Effector CD4-positive, alpha-beta T cell (primary cell): ENCODE data around the gene GLDN.

Experiments
- DNase-seq: peaks from one replicate; pipeline ENCODE4 v3.0.0-alpha.2; 2020

Gene GLDN

DNA sequence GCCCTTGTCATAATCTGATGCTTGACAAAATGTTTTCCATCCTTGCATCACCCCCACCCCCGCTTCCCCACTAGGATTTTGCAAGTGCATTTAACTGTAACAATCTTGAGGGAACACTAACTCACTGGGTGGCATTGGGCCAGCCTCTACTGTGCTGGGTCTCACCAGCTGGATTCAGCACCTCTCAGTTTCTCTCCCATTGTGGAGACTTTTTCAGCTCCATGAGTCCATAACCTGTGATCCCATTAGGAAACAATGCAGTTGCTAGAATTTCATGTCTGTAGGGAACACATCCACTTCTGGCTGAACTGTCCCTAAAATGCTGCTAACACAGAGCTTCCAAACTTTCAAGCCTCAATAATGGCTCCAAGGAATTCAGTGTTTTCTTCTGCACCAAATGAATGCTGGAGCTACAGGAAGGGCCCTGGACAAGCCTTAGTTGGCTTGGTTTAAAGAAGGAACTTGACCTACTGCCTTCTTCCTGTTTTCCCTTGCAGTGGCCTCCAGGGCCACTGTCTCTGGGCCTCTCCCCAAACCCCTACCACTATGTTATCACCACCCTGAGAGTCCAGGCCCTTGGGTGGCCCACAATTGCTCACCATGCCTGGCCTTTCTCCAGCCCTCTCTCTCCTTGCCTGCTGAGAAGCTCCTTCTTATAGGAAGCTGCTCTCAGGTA lies 18.7 kb upstream of the GLDN start:
- DNase-seq = no peak

GRCh38 chr15:51323749-51324148 lies 17.7 kb upstream of the GLDN start:
- DNase-seq = no peak

- DNase-seq = no peak
Observed at GRCh38 chr15:51325167-51325566, 16.3 kb upstream of the GLDN start.

GRCh38 chr15:51327081-51327480 lies 14.4 kb upstream of the GLDN start:
- DNase-seq = no peak

DNA sequence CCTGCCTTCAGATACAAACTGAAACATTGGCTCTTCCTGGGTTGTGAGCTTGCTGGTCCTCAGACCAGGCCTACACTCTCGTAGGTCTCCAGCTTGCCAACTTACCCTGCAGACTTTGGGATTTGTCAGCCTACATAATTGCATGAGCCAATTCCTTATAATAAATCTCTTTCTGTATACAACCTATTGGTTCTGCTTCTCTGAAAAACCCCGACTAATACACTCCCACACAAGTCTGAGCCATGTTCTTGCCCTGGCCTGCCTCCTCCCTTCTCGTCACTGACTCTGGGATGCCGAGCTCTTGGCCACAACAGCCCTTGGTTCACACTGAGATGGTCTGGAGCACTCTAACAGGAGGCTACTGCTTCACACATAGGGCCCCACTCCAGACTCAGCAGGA lies 12.5 kb upstream of the GLDN start:
- DNase-seq = no peak

DNA sequence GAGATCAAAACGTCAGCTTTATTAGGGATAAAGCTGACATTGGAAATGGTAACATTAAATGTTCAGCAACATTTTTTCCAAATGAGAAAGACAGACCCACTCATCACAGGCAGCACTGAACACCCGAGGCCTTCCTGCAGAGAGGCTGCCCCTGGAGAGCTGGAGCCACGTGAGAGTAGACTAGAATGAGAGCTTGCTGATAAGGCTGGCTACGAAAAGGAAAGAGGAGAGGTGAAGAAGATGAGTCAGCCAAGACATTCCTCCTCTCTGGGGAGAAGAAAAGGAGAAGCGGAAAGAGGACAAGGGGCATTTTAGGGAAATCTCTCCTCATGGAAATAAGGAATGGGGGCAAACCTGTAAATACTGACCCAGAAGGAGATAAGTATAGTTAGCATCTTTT lies 10.3 kb upstream of the GLDN start:
- no peak for DNase-seq

DNA sequence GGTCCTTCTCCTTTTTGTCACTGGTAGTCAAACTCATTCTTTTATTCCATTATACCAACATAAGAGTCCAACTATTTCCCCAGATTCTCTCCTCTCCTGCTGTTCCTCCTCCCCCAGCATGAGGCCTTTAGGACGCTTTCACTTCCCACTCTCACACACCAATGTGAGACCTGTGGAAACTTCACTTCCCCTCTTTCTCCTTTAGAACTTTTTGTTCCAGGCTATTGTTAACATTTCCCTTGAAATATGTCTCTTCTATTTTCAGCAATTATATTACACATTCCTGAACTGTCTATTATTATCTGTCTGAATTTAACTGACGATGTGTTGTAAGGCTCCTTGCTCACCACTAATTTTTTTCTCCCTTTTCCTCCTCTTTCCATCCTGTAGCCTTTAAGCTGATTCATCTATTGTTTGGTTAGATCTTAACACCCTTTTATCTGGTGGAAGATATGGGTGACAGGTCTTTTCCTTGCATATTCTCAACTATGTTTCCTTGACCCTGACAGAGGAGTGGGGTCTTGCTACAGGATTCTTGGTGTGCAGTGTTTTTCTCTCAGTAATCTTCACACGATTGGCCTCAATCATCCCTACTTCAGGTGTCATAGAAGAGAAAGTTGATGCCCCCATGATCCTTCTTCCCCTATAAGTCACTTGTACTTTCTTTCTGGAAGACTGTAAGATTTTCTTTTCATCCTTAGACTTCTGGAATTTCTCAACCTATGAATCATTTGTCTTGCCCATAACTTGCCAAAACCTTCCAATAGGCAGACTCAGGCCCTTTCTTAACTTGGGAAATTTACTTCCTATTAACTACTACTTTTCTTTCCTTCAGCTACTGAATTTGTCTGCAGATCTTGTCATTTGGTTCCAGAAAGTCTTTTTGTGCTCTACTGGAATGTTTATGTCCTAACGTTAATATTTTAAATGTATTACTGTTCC lies 9.0 kb upstream of the GLDN start:
- DNase-seq = no peak

DNA sequence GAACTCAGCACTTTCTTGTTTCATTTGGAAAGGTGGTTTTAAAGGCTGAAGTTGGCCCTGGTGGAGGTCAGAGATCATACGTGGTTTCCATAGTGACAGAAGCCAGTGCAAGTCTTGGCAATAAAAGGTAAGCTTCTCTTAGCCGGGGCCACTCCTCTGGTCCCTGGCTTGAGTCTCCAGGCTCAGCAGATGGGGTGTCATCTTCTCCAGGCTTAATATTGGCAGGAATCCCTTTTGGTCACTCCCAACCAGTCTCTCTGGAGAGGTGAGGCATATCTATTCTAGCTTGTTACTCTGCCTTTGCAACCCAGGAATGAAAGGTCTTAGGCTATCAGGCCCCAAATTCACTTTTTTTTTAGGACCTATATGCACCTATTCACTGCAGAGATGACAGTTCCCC lies 7.9 kb upstream of the GLDN start:
- DNase-seq = no peak

- no peak for DNase-seq
Observed at GRCh38 chr15:51334011-51334451, 7.4 kb upstream of the GLDN start.

DNA sequence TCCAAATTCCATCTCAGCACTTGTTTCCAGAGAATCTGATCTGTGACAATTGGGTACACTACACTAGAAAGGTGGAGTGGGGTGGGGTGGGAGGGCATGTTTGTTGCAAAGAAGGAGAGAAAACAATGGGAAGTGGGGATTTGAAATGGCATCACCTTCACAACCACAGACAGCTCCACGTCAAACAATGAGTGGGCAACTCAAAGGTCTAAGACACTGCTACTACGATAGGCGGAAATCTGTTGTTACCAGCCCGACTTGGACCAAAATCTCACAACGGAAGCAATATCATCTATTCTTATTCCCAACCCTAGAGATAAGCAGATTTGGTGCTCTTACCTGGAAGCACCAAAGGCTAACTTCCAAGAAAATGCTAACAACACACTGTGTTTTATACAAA lies 6.4 kb upstream of the GLDN start:
- DNase-seq = no peak

GRCh38 chr15:51335538-51336410 lies 5.7 kb upstream of the GLDN start:
- no peak for DNase-seq

DNA sequence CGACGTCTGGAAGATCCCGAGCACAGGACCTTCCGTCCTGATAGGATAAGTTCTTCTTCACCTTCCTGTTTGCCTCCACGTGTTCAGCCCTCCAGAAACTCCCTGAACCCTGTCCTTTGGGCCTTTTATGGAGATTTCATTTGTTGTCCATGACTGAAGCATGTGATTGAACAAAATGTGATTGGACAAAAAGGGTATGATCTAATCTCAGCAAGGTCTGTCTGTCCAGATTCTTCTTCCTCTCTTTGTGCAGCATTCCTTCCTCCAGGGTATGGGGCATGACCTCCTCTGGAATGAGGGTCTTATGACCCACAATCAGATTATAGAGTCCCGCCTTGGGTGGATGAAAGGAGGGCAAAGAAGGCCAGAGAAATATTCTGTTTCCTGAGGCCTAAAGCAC lies 3.0 kb upstream of the GLDN start, which contains the start of gene CYP19A1:
Gene CYP19A1, minus strand, starts transcription at position 101 of the 400 bp plus-strand sequence. CDS start 95,684 bp downstream, outside the sequence.
- DNase-seq = no peak

GRCh38 chr15:51342227-51342999 lies 958 bp downstream of the GLDN start:
- no peak for DNase-seq

DNA sequence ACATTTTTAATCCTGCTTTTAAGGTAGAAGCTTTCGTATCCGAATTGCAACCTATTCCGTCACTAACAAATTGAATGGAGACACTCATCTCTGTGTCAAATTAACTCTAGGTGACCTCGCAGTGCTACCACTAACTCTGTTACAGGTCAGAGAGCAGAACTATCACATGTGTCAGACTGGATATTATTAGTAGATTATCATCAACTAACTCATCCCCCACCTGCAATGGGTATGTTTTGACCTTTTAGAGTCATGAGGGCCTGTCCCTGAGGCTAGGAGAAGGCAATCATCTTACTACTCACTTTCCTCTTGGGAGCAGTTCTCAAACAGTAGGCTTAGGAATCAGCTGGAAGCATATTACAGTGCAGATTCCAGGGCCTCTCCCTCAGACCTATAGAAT lies 2.0 kb downstream of the GLDN start:
- DNase-seq = no peak

DNA sequence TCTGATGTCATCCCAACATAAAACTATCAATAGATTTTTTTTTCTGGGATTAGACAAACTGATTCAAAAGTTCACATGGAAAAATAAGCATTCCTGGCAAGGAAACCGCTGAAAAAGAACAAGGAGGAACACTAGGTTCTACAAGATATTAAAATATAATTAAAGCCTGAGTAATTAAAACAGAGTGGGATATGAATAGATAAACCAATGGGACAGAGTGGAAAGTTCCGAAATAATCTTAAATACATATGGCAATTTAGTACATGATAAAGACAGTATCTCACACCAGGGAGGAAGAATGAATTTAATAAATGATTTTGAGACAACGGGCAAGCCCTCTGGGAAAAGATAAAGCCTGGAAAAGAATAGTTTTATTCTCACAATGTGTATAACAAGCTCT lies 4.7 kb downstream of the GLDN start:
- DNase-seq = no peak

- no peak for DNase-seq
Observed at GRCh38 chr15:51348688-51349087, 7.2 kb downstream of the GLDN start.

- no peak for DNase-seq
Observed at GRCh38 chr15:51349156-51349844, 7.8 kb downstream of the GLDN start.

GRCh38 chr15:51350723-51351122 lies 9.3 kb downstream of the GLDN start:
- no peak for DNase-seq

DNA sequence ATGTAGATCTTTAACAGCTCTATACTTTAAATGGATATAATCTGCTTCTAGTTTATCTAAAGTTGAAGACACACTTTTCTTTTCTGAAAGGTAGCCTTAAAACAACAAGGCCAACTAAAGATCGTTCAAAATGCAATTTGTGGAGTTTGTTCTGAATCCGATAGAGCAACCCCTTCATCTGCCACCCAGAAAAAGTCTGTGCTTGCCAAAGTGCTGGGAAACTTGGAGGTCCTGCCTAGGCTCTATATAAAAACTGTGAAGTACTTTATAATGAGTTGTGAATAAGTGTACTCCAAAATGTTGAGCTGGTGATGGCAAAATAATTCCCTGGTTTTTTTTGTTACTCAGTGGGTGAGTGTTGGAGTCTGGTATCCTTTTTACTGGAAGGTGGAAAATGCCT lies 12.5 kb downstream of the GLDN start:
- no peak for DNase-seq

DNA sequence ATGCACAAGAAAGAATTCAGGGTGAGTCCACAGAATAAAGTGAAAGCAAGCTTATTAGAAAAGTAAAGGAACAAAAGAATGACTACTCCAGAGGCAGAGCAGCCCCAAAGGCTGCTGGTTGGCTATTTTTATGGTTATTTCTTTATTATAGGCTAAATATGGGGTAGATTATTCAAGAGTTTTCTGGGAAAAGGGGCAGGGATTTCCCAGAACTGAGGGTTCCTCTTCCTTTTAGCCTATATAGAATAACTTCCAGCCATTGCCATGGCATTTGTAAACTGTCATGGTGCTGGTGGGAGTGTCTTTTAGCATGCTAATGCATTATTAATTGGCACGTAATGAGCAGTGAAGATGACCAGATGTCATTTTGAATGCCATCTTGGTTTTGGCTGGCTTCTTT lies 13.6 kb downstream of the GLDN start:
- DNase-seq = no peak

GRCh38 chr15:51356147-51356546 lies 14.7 kb downstream of the GLDN start:
- DNase-seq = no peak

DNA sequence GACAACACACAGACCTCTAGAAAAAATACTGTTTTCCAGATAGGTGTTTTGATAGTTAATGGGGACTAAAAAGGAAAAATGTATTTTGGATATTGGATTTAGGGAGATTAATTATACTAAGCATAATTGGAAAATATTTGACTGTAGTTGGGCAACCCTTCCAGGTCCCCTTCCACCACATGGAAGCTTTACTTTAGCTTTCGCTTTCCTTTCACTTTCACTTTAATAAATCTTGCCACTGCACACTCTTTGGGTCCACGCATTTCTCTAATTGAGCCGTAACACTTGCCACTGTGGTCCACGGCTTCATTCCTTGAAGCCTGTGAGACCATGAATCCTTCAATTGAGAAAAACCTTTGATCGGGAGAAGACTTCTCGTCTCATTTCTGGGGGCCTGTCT lies 15.5 kb downstream of the GLDN start:
- no peak for DNase-seq
